Measurements from ENCODE around the gene TMEM181.

DNA sequence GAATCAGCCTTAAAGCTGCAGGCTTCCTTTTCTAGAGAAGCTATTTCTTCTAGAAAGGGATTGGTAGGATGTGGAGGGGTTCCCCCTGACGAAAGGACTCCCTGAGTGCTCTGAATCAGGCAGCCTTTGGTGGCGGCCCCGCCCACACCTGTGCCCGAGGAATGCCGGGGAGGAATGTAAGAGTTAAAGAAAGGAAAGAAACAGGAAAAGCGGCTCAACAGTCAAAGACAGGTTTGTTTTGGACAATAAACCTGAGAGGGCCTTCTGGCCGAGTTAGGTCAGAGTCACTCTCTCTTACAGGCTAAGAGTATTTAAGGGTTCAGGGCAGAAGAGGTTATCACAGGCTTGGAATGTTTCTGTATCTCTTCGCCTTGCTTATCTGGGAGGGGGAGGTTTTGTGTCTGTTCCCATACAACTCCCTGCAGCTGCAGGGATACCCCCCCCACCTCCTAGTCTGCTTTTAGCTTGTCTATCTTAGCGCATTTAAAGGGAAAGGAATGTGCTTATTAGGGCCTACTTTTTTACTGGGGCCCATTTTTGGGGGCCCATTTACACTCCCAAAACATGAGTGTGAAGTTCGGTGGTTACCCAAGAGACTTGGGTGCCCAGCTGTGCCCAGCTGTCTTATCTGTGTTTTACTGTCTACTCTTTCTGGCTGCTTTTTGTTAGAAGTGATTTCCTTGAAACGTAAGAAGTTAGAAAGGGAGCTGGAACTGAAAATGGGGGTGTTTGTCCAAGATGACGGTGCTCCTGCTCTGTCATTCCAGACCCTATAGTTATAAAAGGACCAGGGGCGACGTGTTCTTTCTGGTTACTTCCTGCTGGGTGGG lies 51.9 kb downstream of the TMEM181 start:
- TF ChIP-seq EP300 (IDR thresholded peaks at IDR 0.05), result no peak
- TF ChIP-seq, protein P1, sequence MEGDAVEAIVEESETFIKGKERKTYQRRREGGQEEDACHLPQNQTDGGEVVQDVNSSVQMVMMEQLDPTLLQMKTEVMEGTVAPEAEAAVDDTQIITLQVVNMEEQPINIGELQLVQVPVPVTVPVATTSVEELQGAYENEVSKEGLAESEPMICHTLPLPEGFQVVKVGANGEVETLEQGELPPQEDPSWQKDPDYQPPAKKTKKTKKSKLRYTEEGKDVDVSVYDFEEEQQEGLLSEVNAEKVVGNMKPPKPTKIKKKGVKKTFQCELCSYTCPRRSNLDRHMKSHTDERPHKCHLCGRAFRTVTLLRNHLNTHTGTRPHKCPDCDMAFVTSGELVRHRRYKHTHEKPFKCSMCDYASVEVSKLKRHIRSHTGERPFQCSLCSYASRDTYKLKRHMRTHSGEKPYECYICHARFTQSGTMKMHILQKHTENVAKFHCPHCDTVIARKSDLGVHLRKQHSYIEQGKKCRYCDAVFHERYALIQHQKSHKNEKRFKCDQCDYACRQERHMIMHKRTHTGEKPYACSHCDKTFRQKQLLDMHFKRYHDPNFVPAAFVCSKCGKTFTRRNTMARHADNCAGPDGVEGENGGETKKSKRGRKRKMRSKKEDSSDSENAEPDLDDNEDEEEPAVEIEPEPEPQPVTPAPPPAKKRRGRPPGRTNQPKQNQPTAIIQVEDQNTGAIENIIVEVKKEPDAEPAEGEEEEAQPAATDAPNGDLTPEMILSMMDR (IDR thresholded peaks at IDR 0.05), result no peak
- TF ChIP-seq POLR2A (IDR thresholded peaks at IDR 0.05; ENCODE audit: low read depth), result no peak
- no peak for TF ChIP-seq POLR2AphosphoS5 (IDR thresholded peaks at IDR 0.05)

Data from esophagus muscularis mucosa (tissue), 4 donors.